Activated naive CD4-positive, alpha-beta T cell treated with anti-CD3 and anti-CD28 coated beads, Interleukin-2, amount 50 U/mL, for 16 hours (primary cell): Measurements from ENCODE around the gene TSPYL2.
A peak's percentile ranks its signal among the peaks of the same experiment; 100 is the strongest.

Experiments used
- DNase-seq: peaks from one replicate; pipeline ENCODE4 v3.0.0-alpha.2; 2020

The TSPYL2 gene

GRCh38 chrX:53080628-53081580 is 1.3 kb upstream of the TSPYL2 start:
- peak; percentile 25 for DNase-seq

GRCh38 chrX:53082773-53083616 is 828 bp downstream of the TSPYL2 start:
- DNase-seq: no peak

- no peak for DNase-seq
Measured at GRCh38 chrX:53084043-53084570, 1.9 kb downstream of the TSPYL2 start.

GRCh38 chrX:53084863-53085262 is 2.7 kb downstream of the TSPYL2 start:
- DNase-seq: no peak

GRCh38 chrX:53085661-53086229 is 3.6 kb downstream of the TSPYL2 start:
- DNase-seq: no peak

- DNase-seq: no peak
Measured at GRCh38 chrX:53086464-53086863, 4.3 kb downstream of the TSPYL2 start.

- no peak for DNase-seq
Measured at GRCh38 chrX:53087388-53087831, 5.2 kb downstream of the TSPYL2 start.

- DNase-seq: peak; percentile 85
Measured at GRCh38 chrX:53088136-53088974, 6.2 kb downstream of the TSPYL2 start.

- DNase-seq: peak; percentile 24
Measured at GRCh38 chrX:53089224-53089842, 7.2 kb downstream of the TSPYL2 start.

GRCh38 chrX:53089925-53090324 is 7.8 kb downstream of the TSPYL2 start:
- DNase-seq: no peak

GRCh38 chrX:53091354-53091753 is 9.2 kb downstream of the TSPYL2 start:
- DNase-seq: no peak

- peak; percentile 82 for DNase-seq
Measured at GRCh38 chrX:53093177-53093655, 11.0 kb downstream of the TSPYL2 start.

- DNase-seq: peak; percentile 80
Measured at GRCh38 chrX:53093748-53094581, 11.8 kb downstream of the TSPYL2 start, which contains the start of gene KANTR. KANTR (plus strand) TSS chrX:53094142; CDS start chrX:53124273, 30,131 bp downstream.

GRCh38 chrX:53094582-53094905 is 12.4 kb downstream of the TSPYL2 start:
- DNase-seq: no peak

- DNase-seq: no peak
Measured at GRCh38 chrX:53095796-53096195, 13.6 kb downstream of the TSPYL2 start.

GRCh38 chrX:53114864-53115549 is 32.8 kb downstream of the TSPYL2 start:
- no peak for DNase-seq

- DNase-seq: no peak
Measured at GRCh38 chrX:53115550-53115874, 33.3 kb downstream of the TSPYL2 start.

GRCh38 chrX:53116101-53116500 is 33.9 kb downstream of the TSPYL2 start:
- no peak for DNase-seq

GRCh38 chrX:53122013-53122412 is 39.8 kb downstream of the TSPYL2 start:
- no peak for DNase-seq

- DNase-seq: no peak
Measured at GRCh38 chrX:53125506-53125905, 43.3 kb downstream of the TSPYL2 start.
